ENCODE results near the gene SASH3. TPM values are rescaled to one million over a fixed set of nuclear protein-coding genes. Genes with fewer than 3 reads are reported as not detected.

The SASH3 gene
- total RNA-seq, 1 experiment from 2014 or later = not detected

DNA sequence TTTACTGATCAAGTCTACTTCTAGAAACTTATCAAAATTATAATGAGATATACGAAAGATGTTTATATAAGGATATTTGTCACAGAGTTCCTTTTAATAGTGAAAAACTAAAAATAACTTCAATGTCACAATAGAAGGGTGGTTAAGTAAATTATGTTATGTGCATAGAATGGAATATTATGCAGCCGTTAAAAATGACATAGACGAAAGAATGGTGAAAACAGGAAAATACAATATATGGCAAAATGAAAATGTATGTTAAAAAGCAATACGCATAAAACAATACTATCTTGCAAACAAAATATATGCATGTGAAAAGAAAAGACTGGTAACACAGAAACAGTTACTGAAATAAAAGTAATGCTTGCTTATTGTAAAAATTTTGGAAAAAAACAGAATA is 44.9 kb downstream of the SASH3 start:
- ChIA-PET CTCF (no interaction called here), POLR2A (ENCODE audit: low non-redundant PET) (no interaction called here)
- H3K27ac ChIP-seq (ENCODE audit: low read depth, low read length, poor library complexity, severe bottlenecking) = no peak overlapping the region
- H3K9me3 ChIP-seq (ENCODE audit: low read depth, low read length, poor library complexity, severe bottlenecking) = no peaks in the 10 kb centered on the region
- H3K36me3 ChIP-seq (ENCODE audit: insufficient read depth, low read length, poor library complexity, severe bottlenecking) = peaks cover 4% of the 10 kb centered on the region
- H3K4me3 ChIP-seq (ENCODE audit: low read depth, low read length, poor library complexity, severe bottlenecking) = no peak overlapping the region
- intact Hi-C loops (cut with micrococcal nuclease; ENCODE audit: unreplicated experiment) = no loop called here
- no peak for TF ChIP-seq EZH2 (IDR thresholded peaks at IDR 0.05; ENCODE audit: borderline replicate concordance, low read depth, low read length, poor library complexity, severe bottlenecking)
- TF ChIP-seq CTCF (conservative IDR thresholded peaks at IDR 0.05; ENCODE audit: low read depth, low read length) = no peak
- H3K27me3 ChIP-seq (replicated peaks; ENCODE audit: insufficient read depth, low read depth, low read length, poor library complexity) = no peaks in the 10 kb centered on the region
- BruUV-seq (replicated peaks) = no TSS peak
- no peak for DNase-seq (ENCODE audit: low spot score)
- H3K4me1 ChIP-seq (ENCODE audit: insufficient read depth, low read length, poor library complexity, severe bottlenecking) = no peaks in the 10 kb centered on the region

GRCh38 chrX:129825746-129826505 is 46.2 kb downstream of the SASH3 start:
- H3K27me3 ChIP-seq (replicated peaks; ENCODE audit: insufficient read depth, low read depth, low read length, poor library complexity) = no peaks in the 10 kb centered on the region
- ChIA-PET POLR2A (ENCODE audit: low non-redundant PET) (no interaction called here), CTCF (no interaction called here)
- TF ChIP-seq EZH2 (IDR thresholded peaks at IDR 0.05; ENCODE audit: borderline replicate concordance, low read depth, low read length, poor library complexity, severe bottlenecking) (no peak), CTCF (conservative IDR thresholded peaks at IDR 0.05; ENCODE audit: low read depth, low read length) (no peak)
- H3K4me1 ChIP-seq (ENCODE audit: insufficient read depth, low read length, poor library complexity, severe bottlenecking) = no peaks in the 10 kb centered on the region
- H3K9me3 ChIP-seq (ENCODE audit: low read depth, low read length, poor library complexity, severe bottlenecking) = no peaks in the 10 kb centered on the region
- intact Hi-C loops (cut with micrococcal nuclease; ENCODE audit: unreplicated experiment) = no loop called here
- no TSS peak for BruUV-seq (replicated peaks)
- H3K27ac ChIP-seq (ENCODE audit: low read depth, low read length, poor library complexity, severe bottlenecking) = no peak overlapping the region
- DNase-seq (ENCODE audit: low spot score) = no peak
- H3K36me3 ChIP-seq (ENCODE audit: insufficient read depth, low read length, poor library complexity, severe bottlenecking) = peaks cover 4% of the 10 kb centered on the region
- no peak overlapping the region for H3K4me3 ChIP-seq (ENCODE audit: low read depth, low read length, poor library complexity, severe bottlenecking)

DNA sequence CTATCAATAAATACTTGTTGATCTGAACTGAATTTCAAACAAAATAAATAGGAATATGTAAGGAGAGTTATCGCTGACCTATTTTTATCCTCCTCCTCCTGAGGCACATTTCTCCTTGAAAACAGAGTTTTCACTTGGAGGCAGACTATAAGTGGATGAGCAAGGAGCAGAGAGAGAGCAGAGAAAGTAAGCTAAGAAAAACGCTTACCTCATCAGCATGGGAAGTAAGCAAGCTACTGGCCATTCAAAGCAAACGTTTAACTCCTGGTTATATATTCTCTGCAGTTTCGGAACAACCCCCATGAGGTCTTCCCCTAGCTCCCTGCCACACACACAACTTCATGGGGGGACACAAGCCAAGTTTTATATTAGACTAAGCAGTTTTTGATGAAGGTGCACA is 50.7 kb downstream of the SASH3 start:
- H3K4me3 ChIP-seq (ENCODE audit: low read depth, low read length, poor library complexity, severe bottlenecking) = no peak overlapping the region
- H3K36me3 ChIP-seq (ENCODE audit: insufficient read depth, low read length, poor library complexity, severe bottlenecking) = no peaks in the 10 kb centered on the region
- TF ChIP-seq EZH2 (IDR thresholded peaks at IDR 0.05; ENCODE audit: borderline replicate concordance, low read depth, low read length, poor library complexity, severe bottlenecking) = no peak
- no peak for TF ChIP-seq CTCF (conservative IDR thresholded peaks at IDR 0.05; ENCODE audit: low read depth, low read length)
- no peaks in the 10 kb centered on the region for H3K9me3 ChIP-seq (ENCODE audit: low read depth, low read length, poor library complexity, severe bottlenecking)
- BruUV-seq (replicated peaks) = no TSS peak
- H3K27ac ChIP-seq (ENCODE audit: low read depth, low read length, poor library complexity, severe bottlenecking) = no peak overlapping the region
- no peaks in the 10 kb centered on the region for H3K27me3 ChIP-seq (replicated peaks; ENCODE audit: insufficient read depth, low read depth, low read length, poor library complexity)
- ChIA-PET POLR2A (ENCODE audit: low non-redundant PET) (no interaction called here), CTCF (no interaction called here)
- no peaks in the 10 kb centered on the region for H3K4me1 ChIP-seq (ENCODE audit: insufficient read depth, low read length, poor library complexity, severe bottlenecking)
- no peak for DNase-seq (ENCODE audit: low spot score)
- intact Hi-C loops (cut with micrococcal nuclease; ENCODE audit: unreplicated experiment) = no loop called here
